LoVo (cell line): ENCODE measurements around the gene NR2F6.
A peak's percentile ranks its signal among the peaks of the same experiment; 100 is the strongest.

ENCODE experiments used
- DNase-seq: peaks from one replicate; pipeline ENCODE4 v3.0.0-alpha.2; 2016; ENCODE audit warnings: low spot score

NR2F6 gene

GRCh38 chr19:17237747-17238706, 7.7 kb downstream of the NR2F6 start:
- no peak for DNase-seq

- DNase-seq, result no peak
Measured at GRCh38 chr19:17236811-17237543, 8.7 kb downstream of the NR2F6 start.

GRCh38 chr19:17235971-17236777, 9.5 kb downstream of the NR2F6 start:
- peak; percentile 18 for DNase-seq

GRCh38 chr19:17235300-17235970, 10.3 kb downstream of the NR2F6 start:
- peak; percentile 73 for DNase-seq

- DNase-seq, result peak; percentile 68
Measured at GRCh38 chr19:17234911-17235299, 10.8 kb downstream of the NR2F6 start.

GRCh38 chr19:17232258-17232657, 13.5 kb downstream of the NR2F6 start:
- DNase-seq, result no peak

GRCh38 chr19:17229890-17230289, 15.8 kb downstream of the NR2F6 start:
- no peak for DNase-seq

- no peak for DNase-seq
Measured at GRCh38 chr19:17227798-17228367, 17.8 kb downstream of the NR2F6 start.

GRCh38 chr19:17226002-17226933, 19.5 kb downstream of the NR2F6 start, which contains the start of gene OCEL1:
Gene OCEL1 (plus strand): TSS chr19:17226226. CDS start chr19:17226248, 22 bp downstream.
- peak; percentile 98 for DNase-seq

- no peak for DNase-seq
Measured at GRCh38 chr19:17225053-17225452, 20.7 kb downstream of the NR2F6 start.

- DNase-seq, result peak; percentile 39
Measured at GRCh38 chr19:17220207-17220758, 25.4 kb downstream of the NR2F6 start.

- no peak for DNase-seq
Measured at GRCh38 chr19:17219286-17219685, 26.4 kb downstream of the NR2F6 start.

- no peak for DNase-seq
Measured at GRCh38 chr19:17216058-17216670, 29.6 kb downstream of the NR2F6 start.

GRCh38 chr19:17215127-17215971, 30.4 kb downstream of the NR2F6 start, which contains the start of gene USE1:
Gene USE1 (plus strand): TSS chr19:17215357. CDS start chr19:17215406, 49 bp downstream.
- peak; percentile 93 for DNase-seq

- DNase-seq, result no peak
Measured at GRCh38 chr19:17214508-17215126, 31.1 kb downstream of the NR2F6 start.

- no peak for DNase-seq
Measured at GRCh38 chr19:17213334-17213733, 32.4 kb downstream of the NR2F6 start.

- DNase-seq, result no peak
Measured at GRCh38 chr19:17211547-17212446, 33.9 kb downstream of the NR2F6 start.
